ENCODE measurements around the gene RBMS2. TPM values are rescaled to one million over a fixed set of nuclear protein-coding genes. Genes with fewer than 3 reads are reported as not detected.
A peak's percentile ranks its signal among the peaks of the same experiment; 100 is the strongest.
"Not testable (repeated sequence)": the region's sequence is repeated elsewhere in the genome, so short reads cannot be mapped to it uniquely, and the experiment has no call there.

RBMS2 gene
- total and polyA plus RNA-seq, 9 of the 15 experiments (the other 6 are each of a cell fraction or from before 2014, with no cell fraction given) = 0.08 to 10.5 (median 0.31) TPM

GRCh38 chr12:56499452-56499851, 22.2 kb upstream of the RBMS2 start:
- intact Hi-C loops (cut with micrococcal nuclease); FAIRE-seq; POLR2A ChIA-PET; H3K9ac ChIP-seq (ENCODE audit: insufficient read depth in 1 of 2, low read depth in 2 of 2, low read length in 2 of 2); H3K79me2 ChIP-seq (ENCODE audit: control insufficient read depth, insufficient read depth, low read length); DNase-seq (ENCODE audit: extremely low read depth in 1 of 4, low spot score in 3 of 4); H3K4me3 ChIP-seq; H4K20me1 ChIP-seq (replicated peaks; ENCODE audit: control insufficient read depth, insufficient read depth, low read length); H3K9me3 ChIP-seq (replicated peaks; ENCODE audit: control insufficient read depth, insufficient read depth, low read depth, low read length); H2AFZ ChIP-seq (ENCODE audit: low read depth, low read length); H3K27me3 ChIP-seq (ENCODE audit: control insufficient read depth in 2 of 2, insufficient read depth in 2 of 2, low read length in 2 of 2); ATAC-seq; H3K27ac ChIP-seq (ENCODE audit: extremely low read depth, low read depth, low read length); H3K4me1 ChIP-seq (replicated peaks in 1 of 2; ENCODE audit: control insufficient read depth in 2 of 2, insufficient read depth in 2 of 2, low read length in 2 of 2); H3K9me1 ChIP-seq (ENCODE audit: control insufficient read depth, insufficient read depth, low read length); BruUV-seq (replicated peaks); H3K36me3 ChIP-seq (ENCODE audit: control insufficient read depth, insufficient read depth, low read length); H3K4me2 ChIP-seq (ENCODE audit: insufficient read depth, low read length); in situ Hi-C loops (cut with MboI): not testable (repeated sequence)
- CTCF ChIA-PET (ENCODE audit: low intra/inter-chr PET ratio) = interaction anchor here (1.1 kb wide), 1 partner anchor 212 kb away, joined by 3 read pairs; no protein-coding TSS in a partner anchor
- 26% methylated on average over 9 of the region's 9 CpGs for WGBS (ENCODE audit: insufficient coverage, low coverage, missing lambda C conversion rate)
- peak; percentile 97 for TF ChIP-seq PTBP1 (IDR thresholded peaks at IDR 0.05; ENCODE audit: low read depth, low read length)

- FAIRE-seq; H2AFZ ChIP-seq (ENCODE audit: low read depth, low read length); H3K27me3 ChIP-seq (ENCODE audit: control insufficient read depth in 2 of 2, insufficient read depth in 2 of 2, low read length in 2 of 2); POLR2A ChIA-PET; ATAC-seq; H3K36me3 ChIP-seq (ENCODE audit: control insufficient read depth, insufficient read depth, low read length); H3K9me3 ChIP-seq (replicated peaks; ENCODE audit: control insufficient read depth, insufficient read depth, low read depth, low read length); CTCF ChIA-PET (ENCODE audit: low intra/inter-chr PET ratio); H3K4me2 ChIP-seq (ENCODE audit: insufficient read depth, low read length); H4K20me1 ChIP-seq (replicated peaks; ENCODE audit: control insufficient read depth, insufficient read depth, low read length); H3K9ac ChIP-seq (ENCODE audit: insufficient read depth in 1 of 2, low read depth in 2 of 2, low read length in 2 of 2); intact Hi-C loops (cut with micrococcal nuclease); BruUV-seq (replicated peaks); H3K4me1 ChIP-seq (replicated peaks in 1 of 2; ENCODE audit: control insufficient read depth in 2 of 2, insufficient read depth in 2 of 2, low read length in 2 of 2); H3K9me1 ChIP-seq (ENCODE audit: control insufficient read depth, insufficient read depth, low read length); H3K4me3 ChIP-seq; DNase-seq (ENCODE audit: extremely low read depth in 1 of 4, low spot score in 3 of 4); H3K79me2 ChIP-seq (ENCODE audit: control insufficient read depth, insufficient read depth, low read length); H3K27ac ChIP-seq (ENCODE audit: extremely low read depth, low read depth, low read length): not testable (repeated sequence)
- in situ Hi-C loops (cut with MboI) = loop anchor here (5.0 kb wide), 1 partner anchor 77 kb away; no protein-coding TSS in a partner anchor
- TF ChIP-seq, protein P1, sequence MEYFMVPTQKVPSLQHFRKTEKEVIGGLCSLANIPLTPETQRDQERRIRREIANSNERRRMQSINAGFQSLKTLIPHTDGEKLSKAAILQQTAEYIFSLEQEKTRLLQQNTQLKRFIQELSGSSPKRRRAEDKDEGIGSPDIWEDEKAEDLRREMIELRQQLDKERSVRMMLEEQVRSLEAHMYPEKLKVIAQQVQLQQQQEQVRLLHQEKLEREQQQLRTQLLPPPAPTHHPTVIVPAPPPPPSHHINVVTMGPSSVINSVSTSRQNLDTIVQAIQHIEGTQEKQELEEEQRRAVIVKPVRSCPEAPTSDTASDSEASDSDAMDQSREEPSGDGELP (CRISPR knock-in tag; IDR thresholded peaks at IDR 0.05; ENCODE audit: borderline replicate concordance) = 0 out of 2 replicates have a peak, but pooled peaks have one; percentile 23
- WGBS (ENCODE audit: insufficient coverage, low coverage, missing lambda C conversion rate) = 30% methylated on average over 11 of the region's 13 CpGs
Observed at GRCh38 chr12:56499879-56500278, 21.7 kb upstream of the RBMS2 start.

All from K562 (cell line).